GM12874 (cell line): ENCODE results near the gene COL23A1.

ENCODE experiments used
- CTCF ChIP-seq: IDR thresholded peaks from 2 replicates; pipeline ENCODE4 v1.5.1; 2011; ENCODE audit warnings: low read depth, mild to moderate bottlenecking, control low read depth, low read length, moderate library complexity; ENCODE audit not compliant: insufficient read depth

The COL23A1 gene

GRCh38 chr5:178590141-178590923 is at the start of gene COL23A1:
TSS of gene COL23A1 (minus strand) at chr5:178590393.
- TF ChIP-seq CTCF, result peak; percentile 55

- no peak for TF ChIP-seq CTCF
Observed at GRCh38 chr5:178637356-178638074, 47.3 kb upstream of the COL23A1 start.

DNA sequence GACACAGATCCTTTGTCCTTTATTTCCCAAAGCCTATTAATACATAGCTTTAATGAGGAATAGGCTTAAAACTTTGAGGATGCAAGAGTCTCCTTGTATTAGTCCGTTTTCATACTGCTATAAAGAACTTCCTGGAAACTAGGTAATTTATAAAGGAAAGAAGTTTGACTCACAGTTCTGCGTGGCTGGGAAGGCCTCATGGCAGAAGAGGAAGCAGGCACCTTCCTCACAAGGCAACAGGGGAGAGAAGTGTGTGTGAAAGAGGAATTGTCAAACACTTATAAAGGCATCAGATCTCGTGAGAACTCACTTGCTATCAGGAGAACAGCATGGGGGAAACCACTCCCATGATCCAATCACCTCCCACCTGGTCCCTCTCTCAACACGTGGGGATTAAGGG is 42.1 kb upstream of the COL23A1 start:
- TF ChIP-seq CTCF, result no peak

DNA sequence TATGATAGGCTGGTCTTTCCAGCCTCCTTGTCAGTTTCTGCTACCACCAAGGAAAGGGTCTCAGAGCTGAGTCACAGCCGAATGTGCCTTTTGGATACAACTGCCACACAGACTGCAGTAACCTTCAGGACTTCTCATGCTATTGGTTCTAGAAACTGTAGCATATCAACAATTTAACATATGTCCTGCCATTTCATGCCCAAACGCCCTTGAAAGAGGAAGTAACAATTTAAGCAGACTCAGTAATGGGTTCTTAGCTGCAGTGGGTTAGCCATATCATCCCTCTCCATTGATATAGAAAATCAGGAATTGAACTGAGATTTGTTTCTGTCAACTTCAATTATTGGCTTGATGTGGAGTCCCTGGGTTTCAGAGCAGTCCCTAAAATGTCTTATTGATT is 40.8 kb upstream of the COL23A1 start:
- no peak for TF ChIP-seq CTCF

GRCh38 chr5:178630475-178630930 is 40.3 kb upstream of the COL23A1 start:
- TF ChIP-seq CTCF, result no peak

GRCh38 chr5:178627259-178627598 is 37.0 kb upstream of the COL23A1 start:
- TF ChIP-seq CTCF, result no peak

DNA sequence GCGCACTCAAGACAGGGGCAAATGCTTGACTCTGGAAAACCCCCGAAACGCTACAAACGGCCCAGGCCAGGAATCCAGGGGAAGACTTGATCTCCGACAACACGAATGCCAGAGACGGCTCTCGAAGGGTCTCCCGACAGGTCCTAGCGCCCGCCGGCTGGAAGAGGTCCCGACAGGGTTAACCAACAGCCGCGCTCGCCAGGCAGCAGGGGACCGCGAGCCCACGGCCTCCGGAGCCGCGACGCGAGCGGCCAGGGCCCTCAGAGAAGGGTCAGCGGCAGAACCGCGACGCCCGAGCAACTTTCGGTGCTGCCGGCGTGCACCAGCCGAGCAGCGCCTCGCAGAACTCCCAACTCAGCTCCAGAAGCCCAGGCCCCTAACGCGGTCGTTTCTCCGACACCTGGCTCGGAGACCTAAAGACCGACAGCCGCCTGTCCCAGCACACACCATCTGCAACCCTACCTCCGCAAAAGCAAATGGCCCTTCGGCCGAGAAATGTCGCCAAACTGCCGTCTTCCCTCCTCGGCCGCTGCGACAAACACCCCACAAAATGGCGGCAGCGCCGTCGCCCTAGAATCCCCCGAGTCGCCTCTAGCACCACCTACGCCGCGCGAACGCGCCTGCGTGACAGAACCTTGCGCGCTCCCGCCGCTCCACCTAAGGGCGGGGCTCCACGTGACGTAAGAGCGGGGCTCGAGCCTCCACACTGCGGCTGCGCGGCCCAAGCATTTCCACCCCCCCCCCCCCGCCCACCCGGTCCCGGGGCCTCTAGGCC is 36.5 kb upstream of the COL23A1 start, which contains the start of gene CLK4:
Gene CLK4, minus strand, starts transcription at position 567 of the 775 bp plus-strand sequence. CDS start 3,634 bp downstream, outside the sequence.
- no peak for TF ChIP-seq CTCF
